C1 segment of cervical spinal cord (tissue), 14 donors: ENCODE data around the gene CNOT6.
"Not testable (repeated sequence)": the region's sequence is repeated elsewhere in the genome, so short reads cannot be mapped to it uniquely, and the experiment has no call there.

Source experiments
- DNase-seq, 14 donors: peaks; one replicate each; lab custom pipeline; 2025; lab: John Stamatoyannopoulos, UW

Gene CNOT6

DNA sequence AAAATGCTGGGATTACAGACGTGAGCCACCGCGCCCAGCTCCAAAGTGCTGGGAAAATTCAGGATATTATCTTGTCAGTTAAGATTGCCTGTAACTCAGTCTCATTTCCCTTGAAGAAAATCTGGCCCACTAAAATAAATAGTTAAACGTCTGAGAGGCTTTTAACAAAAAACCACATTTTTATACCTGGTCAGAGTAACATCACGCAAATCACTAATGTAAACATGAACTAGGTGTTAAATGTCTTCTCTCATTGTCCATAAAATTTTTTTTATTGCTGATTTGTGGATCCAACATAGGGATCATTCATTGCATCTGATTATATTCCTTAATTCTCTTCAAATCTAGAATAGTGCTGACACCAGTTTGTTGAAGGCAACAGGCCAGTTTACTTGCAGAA, 22.3 kb downstream of the CNOT6 start:
- DNase-seq, result no peak

GRCh38 chr5:180519098-180519497, 24.9 kb downstream of the CNOT6 start:
- DNase-seq, result no peak

DNA sequence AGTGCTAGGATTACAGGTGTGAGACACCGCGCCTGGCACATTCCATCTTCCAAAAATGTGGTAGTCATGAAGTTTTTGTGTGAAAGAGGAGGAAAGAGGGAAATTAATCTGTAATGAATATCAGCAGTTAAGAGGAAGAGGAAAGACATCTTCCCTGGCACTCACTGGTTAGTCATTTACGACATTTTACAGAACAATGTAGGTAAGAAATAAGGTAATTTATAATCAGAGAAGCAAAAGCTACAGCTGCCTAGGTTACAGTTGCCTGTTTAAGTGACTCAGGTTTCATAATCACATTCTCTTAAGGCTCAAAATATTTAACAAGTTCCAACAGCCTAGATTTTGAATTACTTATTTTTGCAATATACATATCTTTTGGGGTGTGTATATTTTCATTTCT, 26.9 kb downstream of the CNOT6 start:
- DNase-seq, result no peak

DNA sequence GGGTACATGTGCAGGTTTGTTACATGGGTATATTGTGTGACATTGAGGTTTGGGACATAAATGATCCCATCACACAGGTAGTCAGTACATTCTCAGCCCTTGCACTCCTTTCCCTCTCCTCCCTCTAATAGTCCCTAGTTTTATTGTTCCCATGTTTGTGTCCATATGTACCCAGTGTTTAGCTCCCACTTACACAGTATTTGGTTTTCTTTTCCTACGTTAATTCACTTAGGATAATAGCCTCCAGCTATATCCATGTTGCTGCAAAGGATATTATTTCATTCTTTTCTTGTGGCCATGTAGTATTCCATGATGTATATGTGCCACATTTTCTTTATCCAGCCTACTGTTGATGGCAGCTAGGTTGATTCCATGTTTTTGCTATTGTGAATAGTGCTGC, 27.4 kb downstream of the CNOT6 start:
- no peak for DNase-seq

DNA sequence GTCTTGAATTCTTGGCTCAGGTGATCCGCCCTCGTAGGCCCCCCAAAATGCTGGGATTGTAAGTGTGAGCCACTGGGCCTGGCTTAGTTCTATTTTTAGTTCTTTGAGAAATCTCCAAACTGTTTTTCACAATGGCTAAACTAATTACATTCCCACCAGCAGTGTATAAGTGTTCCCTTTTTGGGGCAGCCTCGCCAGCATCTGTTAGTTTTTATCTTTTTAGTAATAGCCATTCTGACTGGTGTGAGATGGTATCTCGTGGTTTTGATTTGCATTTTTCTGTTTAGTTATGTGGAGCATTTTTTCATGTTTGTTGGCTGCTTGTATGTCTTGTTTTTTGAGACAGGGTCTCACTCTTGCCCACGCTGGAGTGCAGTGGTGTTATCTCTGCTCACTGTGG, 28.2 kb downstream of the CNOT6 start:
- DNase-seq, result no peak

- no peak for DNase-seq
These were observed 29.7 kb downstream of the CNOT6 start for GRCh38 chr5:180523629-180524466.

- DNase-seq, result no peak
These were observed 31.2 kb downstream of the CNOT6 start for GRCh38 chr5:180525399-180525798.

DNA sequence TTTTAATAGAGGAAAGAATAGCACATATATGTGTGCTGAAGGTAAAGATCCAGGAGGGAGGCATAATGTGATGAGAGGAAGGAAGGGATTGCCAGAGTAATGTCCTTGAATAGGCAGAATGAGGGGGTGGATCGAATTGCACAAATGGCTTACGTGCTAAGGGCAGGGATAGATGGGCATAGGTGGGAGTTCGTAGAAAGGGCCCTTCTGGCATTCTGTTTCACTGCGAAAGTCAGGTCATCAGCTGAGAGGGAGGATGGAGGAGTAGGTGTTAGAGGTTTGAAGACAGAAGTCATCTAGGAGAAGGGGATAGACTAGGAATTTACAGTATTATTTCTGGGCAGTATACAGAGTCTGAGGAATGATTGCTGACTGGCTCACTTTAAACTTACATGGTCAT, 32.1 kb downstream of the CNOT6 start:
- DNase-seq, result no peak

- no peak for DNase-seq
These were observed 33.5 kb downstream of the CNOT6 start for GRCh38 chr5:180527659-180528058.

DNA sequence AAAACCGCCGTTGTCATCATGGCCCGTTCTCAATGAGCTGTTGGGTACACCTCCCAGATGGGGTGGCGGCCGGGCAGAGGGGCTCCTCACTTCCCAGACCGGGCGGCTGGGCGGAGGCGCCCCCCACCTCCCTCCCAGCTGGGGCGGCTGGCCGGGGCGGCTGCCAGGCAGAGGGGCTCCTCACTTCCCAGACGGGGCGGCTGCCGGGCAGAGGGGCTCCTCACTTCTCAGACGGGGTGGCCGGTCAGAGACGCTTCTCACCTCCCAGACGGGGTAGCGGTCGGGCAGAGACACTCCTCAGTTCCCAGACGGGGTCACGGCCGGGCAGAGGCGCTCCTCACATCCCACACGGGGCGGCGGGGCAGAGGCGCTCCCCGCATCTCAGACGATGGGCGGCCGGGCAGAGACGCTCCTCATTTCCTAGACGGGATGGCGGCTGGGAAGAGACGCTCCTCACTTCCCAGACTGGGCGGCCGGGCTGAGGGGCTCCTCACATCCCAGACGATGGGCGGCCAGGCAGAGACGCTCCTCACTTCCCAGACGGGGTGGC, 36.9 kb downstream of the CNOT6 start:
- not testable (repeated sequence) for DNase-seq

GRCh38 chr5:180532268-180532667, 38.1 kb downstream of the CNOT6 start:
- no peak for DNase-seq

DNA sequence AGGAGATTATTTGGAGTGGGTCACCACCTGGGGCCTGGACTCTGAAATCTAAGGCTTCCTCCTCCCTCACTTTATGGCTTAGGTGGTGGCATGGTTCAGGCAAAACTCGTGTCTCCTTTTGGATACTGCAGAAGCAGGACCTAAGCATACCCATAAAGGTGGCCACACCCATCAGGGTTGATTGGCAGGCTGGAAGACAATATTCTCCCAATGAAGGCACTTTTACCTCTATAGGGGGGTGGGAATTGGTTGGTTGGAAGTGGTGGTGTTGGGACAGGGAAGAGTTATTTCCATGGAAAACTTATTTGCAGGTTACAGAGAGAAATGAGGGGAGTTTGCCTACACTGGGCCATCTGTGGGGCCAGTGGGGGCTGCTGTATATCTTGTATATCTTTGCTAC, 39.7 kb downstream of the CNOT6 start:
- DNase-seq, result no peak

DNA sequence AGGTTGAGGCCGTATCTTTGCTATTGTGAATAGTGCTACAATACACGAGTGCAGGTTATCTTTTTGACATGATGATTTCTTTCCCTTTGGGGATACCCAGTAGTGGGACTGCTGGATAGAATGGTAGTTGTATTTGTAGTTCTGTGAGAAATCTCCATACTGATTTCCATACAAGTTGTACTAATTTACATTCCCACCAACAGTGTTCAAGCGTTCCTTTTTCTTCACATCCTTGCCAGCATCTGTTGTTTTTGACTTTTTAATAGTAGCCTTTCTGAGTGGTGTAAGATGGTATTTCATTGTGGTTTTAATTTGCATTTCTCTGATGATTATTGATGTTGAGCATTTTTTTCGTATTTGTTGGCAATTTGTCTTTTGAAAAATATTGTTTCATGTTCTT, 41.4 kb downstream of the CNOT6 start:
- DNase-seq, result no peak

DNA sequence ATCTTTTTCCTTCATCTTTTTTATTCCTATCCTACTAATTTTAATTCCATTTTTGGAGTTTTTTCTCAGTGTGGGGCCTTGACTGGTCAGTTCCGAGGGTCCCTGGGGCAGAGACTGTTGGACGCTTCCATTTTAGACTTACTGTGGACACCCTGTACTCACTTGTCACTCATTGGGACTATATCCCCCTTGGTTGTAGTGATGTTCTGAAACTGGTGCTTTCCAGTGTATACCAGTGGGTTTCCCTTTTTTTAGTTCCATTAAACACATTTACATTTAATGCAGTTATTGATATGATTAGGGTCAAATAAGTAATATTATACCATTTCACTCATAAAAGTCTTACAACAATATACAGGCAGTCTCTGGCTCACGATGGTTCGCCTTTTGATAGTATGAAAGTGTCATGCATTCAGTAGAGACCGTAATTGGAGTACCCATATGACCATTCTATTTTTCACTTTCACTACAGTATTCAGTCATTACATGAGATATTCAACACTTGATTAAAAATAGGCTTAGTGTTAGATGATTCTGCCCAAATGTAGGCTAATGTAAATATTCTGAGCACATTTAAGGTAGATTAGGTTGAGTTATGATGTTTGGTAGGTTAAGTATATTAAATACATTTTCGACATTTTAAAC, 46.0 kb downstream of the CNOT6 start:
- no peak for DNase-seq

- no peak for DNase-seq
These were observed 47.5 kb downstream of the CNOT6 start for GRCh38 chr5:180541710-180542109.

DNA sequence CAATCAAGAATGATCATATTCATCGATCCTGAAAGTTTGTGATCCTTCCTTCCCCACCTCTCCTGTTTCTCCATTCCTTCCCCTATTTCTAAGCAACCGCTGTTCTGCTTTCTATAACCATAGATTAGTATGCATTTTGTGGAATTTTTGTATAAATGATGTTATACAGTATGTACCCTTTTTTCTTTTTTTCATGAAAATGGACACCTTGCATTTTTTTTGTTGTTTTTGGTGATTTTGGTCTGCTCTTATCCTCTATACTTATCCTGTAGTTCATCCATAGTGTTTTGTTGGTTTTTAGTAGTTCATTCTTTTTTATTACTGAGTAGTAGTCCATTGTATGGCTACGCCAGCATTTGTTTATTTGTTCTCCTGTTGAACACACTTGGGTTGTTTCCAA, 51.1 kb downstream of the CNOT6 start:
- no peak for DNase-seq

- DNase-seq, result no peak
These were observed 54.4 kb downstream of the CNOT6 start for GRCh38 chr5:180548563-180548962.

DNA sequence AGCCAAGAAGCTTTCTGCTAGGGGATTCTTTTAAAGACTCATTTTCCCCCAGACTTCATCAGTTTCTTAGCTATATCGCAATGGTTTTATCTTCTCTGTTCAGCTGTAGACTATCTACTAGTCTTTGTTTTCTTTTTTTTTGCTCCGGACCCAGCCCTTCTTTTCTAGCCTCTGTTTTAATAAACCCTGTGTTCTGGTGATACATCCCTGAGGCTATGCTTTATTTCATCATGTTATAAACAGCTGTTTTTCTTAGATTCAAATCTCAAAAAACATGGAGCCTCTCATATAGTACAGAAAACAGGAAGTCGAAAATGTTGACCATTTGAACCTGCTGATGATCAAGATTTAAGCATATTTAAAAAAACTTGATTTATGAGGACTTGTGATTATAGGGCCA, 59.4 kb downstream of the CNOT6 start:
- no peak for DNase-seq

GRCh38 chr5:180555168-180555921, 61.2 kb downstream of the CNOT6 start:
- DNase-seq, result no peak

DNA sequence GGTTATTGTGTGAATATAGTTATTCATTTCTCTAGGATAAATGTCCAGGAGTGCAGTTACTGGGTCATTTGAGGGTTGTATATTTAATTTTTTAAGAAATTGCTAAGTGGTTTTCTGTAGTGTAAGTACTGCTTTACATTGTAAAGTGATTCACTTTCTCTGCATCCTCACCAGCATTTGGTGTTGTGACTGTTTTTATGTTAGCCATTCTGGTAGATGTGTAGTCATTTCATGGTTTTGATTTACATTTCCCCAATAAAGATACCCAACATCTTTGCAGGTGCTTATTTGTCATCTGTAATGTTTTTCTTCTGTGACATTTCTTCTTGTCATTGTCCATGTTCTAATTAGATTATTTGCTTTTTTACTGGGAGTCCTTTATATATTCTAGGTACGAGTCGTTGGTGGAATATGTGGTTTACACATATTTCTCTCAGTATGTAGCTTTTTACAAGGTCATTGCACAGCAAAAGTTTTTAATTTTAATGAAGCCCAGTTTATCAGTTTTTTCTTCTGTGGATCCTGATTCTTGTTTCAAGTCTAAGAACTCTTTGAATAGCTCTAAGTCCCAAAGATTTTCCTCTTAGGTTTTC, 63.1 kb downstream of the CNOT6 start:
- DNase-seq, result no peak

- DNase-seq, result no peak
These were observed 64.1 kb downstream of the CNOT6 start for GRCh38 chr5:180558232-180558631.

GRCh38 chr5:180563994-180564393, 69.8 kb downstream of the CNOT6 start:
- no peak for DNase-seq
